Omental fat pad (tissue), 4 donors: ENCODE measurements around the gene FSIP1. TPM values are rescaled to one million over a fixed set of nuclear protein-coding genes. Genes with fewer than 3 reads are reported as not detected.

Experiments used
- ATAC-seq: fragments of 150-250 bp; one replicate; pipeline ENCODE4 v1.9.1; 2016; ENCODE audit warnings: mild to moderate bottlenecking, moderate library complexity; ENCODE audit not compliant: low FRiP score
- DNase-seq: peaks from one replicate; pipeline ENCODE4 v3.0.0-alpha.2; 2019; ENCODE audit warnings: low spot score
- CTCF ChIP-seq, 3 donors: fragments of 450-650 bp; IDR thresholded peaks; one replicate each; pipeline ENCODE4 v1.5.1; 2016 to 2017; ENCODE audit warnings: antibody characterized with exemption in 3 of 3, mild to moderate bottlenecking in 3 of 3, moderate library complexity in 2 of 3
- total RNA-seq, 4 donors: library from RNA; depleted of rRNA; stranded (reverse); fragments of >200 nt; gene quantifications; one replicate each; pipeline ENCODE4 v1.1.0, GENCODE V29; 2016

The FSIP1 gene
- total RNA-seq, 4 donors from 2014 or later, result 0.32 to 0.48 (median 0.41) TPM

DNA sequence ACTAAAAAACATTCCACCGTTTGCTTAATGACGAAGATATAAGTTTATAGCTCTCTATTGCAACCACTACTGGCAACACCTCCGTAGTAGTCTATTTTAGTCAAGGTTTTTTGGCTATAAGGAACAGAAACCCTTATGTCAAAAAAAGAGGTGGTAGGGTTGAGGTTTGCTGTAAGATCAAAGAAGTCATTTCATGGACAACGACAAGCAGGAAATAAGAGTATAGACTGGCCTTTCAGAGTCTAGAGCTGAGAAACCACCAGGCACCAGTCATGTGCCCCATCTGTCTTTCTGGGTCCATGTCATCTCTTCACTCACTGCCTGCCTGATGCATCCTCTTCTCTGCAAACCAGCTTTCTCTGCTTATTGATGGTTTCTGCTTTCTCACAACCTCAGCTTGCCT lies 159.1 kb downstream of the FSIP1 start:
- DNase-seq, result no peak
- no peak for TF ChIP-seq CTCF (IDR thresholded peaks at IDR 0.05)
- ATAC-seq, result no peak

DNA sequence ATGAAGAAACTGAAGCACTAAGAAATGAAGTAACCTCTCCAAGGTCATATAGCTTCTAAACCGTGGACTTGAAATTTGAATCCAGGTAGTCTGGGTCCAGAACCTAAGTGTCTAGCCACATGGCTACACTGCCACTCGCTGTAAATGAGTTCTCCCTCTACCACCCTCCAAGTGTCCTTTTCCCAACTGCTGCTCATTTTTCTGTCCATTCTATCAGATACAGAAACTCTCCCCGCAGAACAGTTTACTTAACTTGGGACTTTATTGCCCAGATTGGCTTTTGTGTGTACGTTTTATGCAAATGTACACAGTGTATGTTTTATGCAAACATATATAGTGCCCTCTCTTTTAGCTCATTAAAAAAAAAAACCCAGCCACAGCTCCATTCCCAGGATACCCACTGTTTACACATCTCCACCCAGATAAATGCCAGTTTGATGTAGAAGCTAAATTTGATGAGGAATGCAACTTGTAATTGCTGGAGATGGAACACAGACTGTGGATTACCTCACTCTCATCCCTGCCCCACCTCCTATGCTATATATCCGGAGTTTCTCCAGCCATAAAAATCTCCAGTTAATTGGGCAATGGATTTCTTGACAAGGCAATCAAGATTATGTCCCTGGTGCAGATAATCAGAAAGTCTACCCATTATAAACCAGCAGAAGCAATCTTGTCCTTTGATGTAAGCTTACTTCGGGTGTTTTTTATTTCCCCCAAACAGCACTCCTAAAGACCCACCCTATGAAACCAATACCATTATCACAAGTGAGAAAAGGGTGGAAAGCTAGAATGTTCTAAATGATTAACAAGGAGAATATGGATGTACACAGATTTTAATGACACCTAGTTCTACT lies 159.8 kb downstream of the FSIP1 start:
- DNase-seq (no peak), ATAC-seq (no peak)
- no peak for TF ChIP-seq CTCF (IDR thresholded peaks at IDR 0.05)

- no peak for TF ChIP-seq CTCF (IDR thresholded peaks at IDR 0.05)
- no peak for ATAC-seq
- no peak for DNase-seq
Measured at GRCh38 chr15:39621976-39622375, 160.7 kb downstream of the FSIP1 start.

DNA sequence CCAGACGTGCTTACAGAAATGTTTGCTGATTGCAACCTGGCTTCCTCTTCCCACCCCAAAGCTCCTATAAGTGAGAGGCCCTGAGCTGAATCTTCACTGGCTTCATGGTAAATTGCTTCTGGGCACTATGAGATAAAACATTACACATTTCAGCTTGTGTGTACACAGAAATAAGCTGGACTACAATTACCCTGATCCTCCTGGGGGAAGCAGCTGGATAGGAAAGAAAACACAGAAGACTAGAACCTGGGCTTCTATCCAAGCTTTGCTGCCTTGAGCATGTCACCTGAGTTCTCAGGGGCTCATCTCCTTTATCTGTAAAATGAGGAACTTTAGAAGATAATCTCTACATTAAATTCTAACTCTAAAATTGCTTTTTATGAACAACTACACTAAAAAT lies 161.4 kb downstream of the FSIP1 start:
- ATAC-seq (no peak), DNase-seq (no peak)
- no peak for TF ChIP-seq CTCF (IDR thresholded peaks at IDR 0.05)

- DNase-seq (no peak), ATAC-seq (no peak)
- no peak for TF ChIP-seq CTCF (IDR thresholded peaks at IDR 0.05)
Measured at GRCh38 chr15:39618063-39618823, 164.4 kb downstream of the FSIP1 start.

- no peak for ATAC-seq
- no peak for DNase-seq
- TF ChIP-seq CTCF (IDR thresholded peaks at IDR 0.05), result no peak
Measured at GRCh38 chr15:39616731-39617455, 165.7 kb downstream of the FSIP1 start.
